DMS 273 (cell line): Measurements from ENCODE around the gene IMMP2L.
"Not testable (repeated sequence)": the region's sequence is repeated elsewhere in the genome, so short reads cannot be mapped to it uniquely, and the experiment has no call there.

Experiments used
- DNase-seq: peaks from one replicate; lab custom pipeline; 2025; ENCODE audit not compliant: unreplicated experiment; lab: John Stamatoyannopoulos, UW

IMMP2L gene

GRCh38 chr7:111346219-111346618 is 216.1 kb downstream of the IMMP2L start:
- no peak for DNase-seq

GRCh38 chr7:111343017-111343416 is 219.3 kb downstream of the IMMP2L start:
- DNase-seq = no peak

GRCh38 chr7:111339006-111339405 is 223.3 kb downstream of the IMMP2L start:
- DNase-seq = no peak

GRCh38 chr7:111333010-111333409 is 229.3 kb downstream of the IMMP2L start:
- DNase-seq = no peak

- DNase-seq = no peak
These were observed 232.1 kb downstream of the IMMP2L start for GRCh38 chr7:111330235-111330523.

- no peak for DNase-seq
These were observed 232.7 kb downstream of the IMMP2L start for GRCh38 chr7:111329367-111330234.

- no peak for DNase-seq
These were observed 233.8 kb downstream of the IMMP2L start for GRCh38 chr7:111328487-111328886.

GRCh38 chr7:111324776-111325175 is 237.5 kb downstream of the IMMP2L start:
- no peak for DNase-seq

DNA sequence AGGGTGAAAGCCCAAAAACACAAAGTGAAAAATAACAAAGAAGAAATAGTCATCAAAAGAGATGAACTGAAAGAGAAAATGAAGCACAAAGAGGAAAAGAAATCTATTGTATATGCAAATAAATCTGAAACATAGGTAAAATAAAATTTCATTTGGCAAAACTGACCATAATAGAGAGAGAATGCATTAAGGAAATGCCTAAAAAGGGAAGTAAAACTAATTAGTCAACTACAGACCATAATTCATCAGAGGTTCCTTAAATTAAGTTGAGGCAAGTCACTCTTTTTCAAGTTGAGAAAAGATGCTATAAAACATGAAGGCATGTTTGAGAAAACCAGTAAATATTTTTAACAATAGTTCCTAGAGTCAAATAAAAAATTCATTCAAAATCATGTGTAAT is 238.1 kb downstream of the IMMP2L start:
- no peak for DNase-seq

- not testable (repeated sequence) for DNase-seq
These were observed 238.6 kb downstream of the IMMP2L start for GRCh38 chr7:111323670-111324069.

DNA sequence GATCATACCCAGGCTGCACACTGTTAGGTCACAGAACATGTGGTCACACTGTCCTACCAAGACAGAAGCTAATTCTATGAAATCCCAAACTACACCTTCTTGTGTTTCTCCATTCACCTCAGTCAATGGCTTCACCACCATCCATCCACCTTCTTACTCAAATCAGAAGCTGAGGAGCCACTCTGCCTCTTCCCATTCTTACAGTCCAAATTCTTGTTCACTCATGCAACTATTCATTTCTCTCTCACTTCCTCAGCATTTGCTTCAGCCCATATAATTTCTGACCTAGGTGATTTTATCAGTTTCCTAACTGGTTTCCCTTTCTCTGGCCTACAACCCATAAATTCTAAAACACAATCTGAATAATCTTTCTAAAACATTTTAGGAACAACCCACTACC is 242.2 kb downstream of the IMMP2L start:
- no peak for DNase-seq

DNA sequence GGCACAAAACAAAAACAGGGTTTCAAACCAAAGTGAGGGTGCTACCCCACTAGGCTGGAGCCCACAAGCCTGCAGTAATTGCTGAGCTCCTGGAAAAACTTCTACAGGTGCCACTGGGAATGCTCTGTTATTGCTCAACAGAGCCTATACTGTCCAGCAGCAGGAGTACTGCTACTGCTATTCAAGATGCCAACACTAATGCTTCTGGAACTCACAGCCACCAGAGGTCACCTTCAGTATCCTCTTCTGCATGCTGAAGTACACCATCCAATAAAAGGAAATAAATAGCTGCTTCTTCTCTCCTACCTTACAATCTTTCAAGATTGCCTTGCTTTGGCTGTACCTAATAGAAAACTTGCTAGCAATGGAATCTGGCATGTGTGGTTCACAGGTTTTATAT is 249.3 kb downstream of the IMMP2L start:
- DNase-seq = no peak

DNA sequence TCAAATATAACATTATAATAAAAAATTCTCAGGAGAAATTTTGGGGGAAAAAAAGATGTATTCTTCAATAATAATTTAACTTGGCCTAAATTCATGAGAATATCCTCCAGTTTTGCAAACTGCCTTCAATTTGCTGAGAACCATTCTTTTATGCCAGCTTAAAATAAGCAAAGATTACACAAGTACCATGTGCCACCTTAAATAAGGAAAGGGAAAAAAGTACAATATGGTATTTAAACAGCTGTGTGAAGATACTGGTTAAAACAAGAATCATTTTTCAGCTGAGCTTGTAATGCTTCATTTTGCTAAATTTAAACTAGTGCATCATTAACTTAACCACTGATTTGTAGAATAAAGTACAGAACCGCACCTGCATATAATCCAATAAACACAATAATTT is 253.6 kb downstream of the IMMP2L start:
- no peak for DNase-seq

DNA sequence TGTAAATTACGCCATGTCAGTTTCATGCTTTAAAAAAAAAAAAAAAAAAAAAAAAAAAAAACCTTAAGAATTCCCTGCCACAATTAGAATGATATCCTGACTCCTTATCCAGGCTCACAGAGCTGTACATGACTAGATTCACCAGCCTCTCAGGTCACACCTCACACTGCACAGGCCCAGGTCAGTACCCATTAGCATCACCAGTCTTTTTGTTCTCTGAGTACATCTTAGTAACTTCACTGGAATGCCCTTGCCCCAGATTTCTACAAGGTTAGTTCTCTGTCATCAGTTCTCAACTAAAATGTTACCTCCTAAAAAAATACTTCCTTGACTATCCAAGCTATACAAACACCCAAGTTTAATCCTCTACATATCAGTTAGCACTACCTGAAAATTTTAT is 260.4 kb downstream of the IMMP2L start:
- DNase-seq = no peak

DNA sequence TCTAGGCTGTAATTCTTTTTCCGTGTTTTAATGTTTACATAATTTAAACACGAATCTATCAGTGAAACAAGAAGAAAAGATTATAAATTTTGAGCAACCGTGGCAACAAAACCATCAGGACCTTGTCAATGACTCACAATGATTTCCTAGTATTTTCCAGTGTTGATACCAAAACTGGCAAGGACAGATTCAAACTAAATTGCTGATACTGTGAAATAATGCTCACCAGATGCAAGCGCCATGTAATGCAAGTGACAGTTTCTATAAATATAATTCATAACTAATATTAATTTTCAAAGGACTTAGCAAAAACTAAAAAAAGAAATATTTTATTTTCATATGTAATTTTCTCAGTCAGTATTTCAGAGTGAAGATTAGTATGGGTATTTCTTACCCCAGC is 267.8 kb downstream of the IMMP2L start:
- DNase-seq = no peak

GRCh38 chr7:111292026-111292470 is 270.2 kb downstream of the IMMP2L start:
- peak; percentile 14 for DNase-seq

DNA sequence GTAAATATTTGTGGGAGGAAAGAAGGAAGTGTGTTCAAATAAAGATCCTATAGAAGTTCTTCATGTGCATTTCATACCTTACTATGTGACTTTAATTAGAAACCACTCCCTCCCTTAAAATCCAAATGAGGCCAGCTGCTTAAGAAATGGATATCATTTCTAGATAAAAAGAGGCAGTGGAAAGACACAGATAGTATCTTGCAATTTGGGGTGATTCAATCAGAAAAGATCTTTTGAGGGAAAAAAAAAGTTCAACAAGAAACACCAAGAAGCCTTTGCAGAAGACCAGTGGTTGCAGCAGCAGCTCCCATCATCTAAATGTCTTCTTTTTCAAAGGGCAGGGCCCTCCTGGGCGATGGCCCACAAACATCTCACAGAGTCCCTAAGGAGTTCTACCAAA is 271.3 kb downstream of the IMMP2L start:
- DNase-seq = peak; percentile 44

DNA sequence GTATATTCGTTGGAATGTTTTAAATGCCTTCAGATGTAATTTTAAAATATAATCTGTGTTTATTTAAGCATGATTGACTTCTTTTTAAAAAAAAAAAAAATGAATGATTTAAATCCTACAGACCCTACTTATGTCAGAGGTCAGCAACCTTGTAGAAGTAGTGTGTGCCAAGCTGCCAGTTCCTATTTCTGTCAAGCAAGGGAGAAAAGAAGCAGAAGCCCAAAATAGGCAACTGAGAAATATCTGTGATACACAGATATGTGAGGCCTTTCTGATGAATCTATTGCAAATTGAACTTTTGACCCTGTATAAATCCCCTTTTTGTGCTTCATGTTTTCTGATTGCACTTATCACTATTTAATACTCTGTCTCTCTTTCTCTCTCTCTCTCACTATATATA is 271.9 kb downstream of the IMMP2L start:
- DNase-seq = no peak

- not testable (repeated sequence) for DNase-seq
These were observed 273.9 kb downstream of the IMMP2L start for GRCh38 chr7:111288441-111288840.

DNA sequence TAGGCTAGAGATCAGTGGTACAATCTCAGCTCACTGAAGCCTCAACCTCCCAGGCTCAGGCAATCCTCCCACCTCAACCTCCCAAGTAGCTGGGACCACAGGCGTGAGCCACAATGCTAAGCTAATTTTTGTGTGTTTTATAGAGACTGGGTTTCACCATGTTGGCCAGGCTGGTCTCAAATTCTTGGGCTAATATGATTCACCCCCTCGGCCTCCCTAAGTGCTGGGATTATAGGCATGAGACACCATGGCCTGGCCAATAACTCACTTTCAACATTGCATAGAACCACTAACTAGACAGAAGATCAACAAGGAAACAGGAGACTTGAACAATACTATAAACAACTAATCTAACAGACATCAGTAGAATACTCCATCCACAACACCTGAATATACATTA is 279.7 kb downstream of the IMMP2L start:
- no peak for DNase-seq

DNA sequence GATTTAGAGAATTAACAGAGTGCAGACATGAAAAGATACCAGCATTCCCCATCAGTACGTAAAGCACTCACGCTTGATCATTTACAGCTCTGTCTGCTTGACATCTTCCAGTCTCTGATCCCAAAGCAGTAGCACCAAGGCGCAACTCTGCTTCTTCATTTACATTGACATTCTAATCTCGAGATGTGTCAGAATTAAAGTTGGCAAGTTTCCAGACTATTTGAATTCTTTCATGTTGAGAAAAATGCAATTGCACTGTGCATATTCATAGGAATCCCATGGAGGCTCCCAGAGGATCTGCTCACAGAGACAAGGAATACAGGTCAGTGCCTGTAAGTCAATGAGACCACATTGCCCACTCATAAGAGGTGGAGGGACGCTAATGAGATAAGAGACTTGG is 287.4 kb downstream of the IMMP2L start:
- DNase-seq = peak; percentile 24

- DNase-seq = no peak
These were observed 290.2 kb downstream of the IMMP2L start for GRCh38 chr7:111272092-111272491.

DNA sequence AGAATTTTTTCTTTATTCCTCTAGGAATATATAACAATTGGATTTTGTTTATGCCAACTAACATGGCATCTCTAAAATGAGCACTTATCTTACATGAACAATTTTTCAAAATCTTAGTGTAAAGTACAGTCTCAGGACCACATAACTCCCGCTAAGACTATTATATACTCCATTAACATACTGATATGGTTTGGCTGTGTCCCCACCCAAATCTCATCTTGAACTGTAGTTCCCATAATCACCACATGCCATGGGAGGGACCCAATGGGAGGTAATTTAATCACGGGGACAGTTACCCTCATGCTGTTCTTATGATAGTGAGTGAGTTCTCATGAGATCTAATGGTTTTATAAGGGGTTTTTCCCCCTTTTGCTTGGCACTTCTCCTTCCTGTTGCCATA is 291.5 kb downstream of the IMMP2L start:
- peak; percentile 17 for DNase-seq
